WTC11 (cell line): Measurements from ENCODE around the gene JTB. TPM values are rescaled to one million over a fixed set of nuclear protein-coding genes. Genes with fewer than 3 reads are reported as not detected.
"Not testable (repeated sequence)": the region's sequence is repeated elsewhere in the genome, so short reads cannot be mapped to it uniquely, and the experiment has no call there.

Experiments used
- ATAC-seq: fragments of 200-7000 bp; cut with Tn5 transposase; 2 replicates; pipeline ENCODE4 v1.10.0; 2021; ENCODE audit warnings: mild to moderate bottlenecking, moderate library complexity
- CTCF ChIA-PET: fragments of 300-600 bp; sonication (Branson Sonifier 250); formaldehyde crosslinking; loops from one replicate; lab custom pipeline; 2021; ENCODE audit warnings: antibody characterized with exemption; lab: Charles Lee
- POLR2A ChIA-PET: fragments of 350-600 bp; sonication (Branson Sonifier 250); formaldehyde crosslinking; loops from one replicate; lab custom pipeline; 2021; ENCODE audit warnings: antibody characterized with exemption; lab: Charles Lee
- DNase-seq: peaks from one replicate; pipeline ENCODE4 v3.0.0; 2021; ENCODE audit warnings: low spot score
- H3K27ac Mint-ChIP-seq: 2 replicates; pipeline ENCODE4 v1.8.0; 2021; ENCODE audit warnings: mixed read lengths
- H3K27me3 Mint-ChIP-seq: 2 replicates; pipeline ENCODE4 v1.8.0; 2021; ENCODE audit warnings: low read depth, mild to moderate bottlenecking, moderate library complexity, mixed read lengths
- H3K36me3 Mint-ChIP-seq: 2 replicates; pipeline ENCODE4 v1.8.0; 2021; ENCODE audit warnings: mixed read lengths
- H3K4me1 Mint-ChIP-seq: 2 replicates; pipeline ENCODE4 v1.8.0; 2022; ENCODE audit warnings: mixed read lengths
- H3K4me3 Mint-ChIP-seq: 2 replicates; pipeline ENCODE4 v1.8.0; 2021; ENCODE audit warnings: mild to moderate bottlenecking, moderate library complexity, mixed read lengths
- H3K9me3 Mint-ChIP-seq: 2 replicates; pipeline ENCODE4 v1.8.0; 2021; ENCODE audit warnings: mixed read lengths
- ATF1 ChIP-seq: sonication (generic); formaldehyde crosslinking; IDR thresholded peaks from 2 replicates; pipeline ENCODE4 v1.8.1; 2023; ENCODE audit warnings: mild to moderate bottlenecking, moderate library complexity, missing genetic modification reagents
- ESRRA ChIP-seq: sonication (generic); formaldehyde crosslinking; IDR thresholded peaks from 2 replicates; pipeline ENCODE4 v1.8.1; 2022; ENCODE audit warnings: mild to moderate bottlenecking, missing genetic modification reagents, borderline replicate concordance
- ETV6 ChIP-seq: sonication (generic); formaldehyde crosslinking; IDR thresholded peaks from 2 replicates; pipeline ENCODE4 v1.8.1; 2022; ENCODE audit warnings: mild to moderate bottlenecking, missing genetic modification reagents
- HMGA2 ChIP-seq: fragments of 250-450 bp; sonication (Bioruptor Pico); IDR thresholded peaks from 2 replicates; pipeline ENCODE4 v1.4.0; 2021; ENCODE audit warnings: mild to moderate bottlenecking, moderate library complexity
- TCF7 ChIP-seq: sonication (generic); formaldehyde crosslinking; IDR thresholded peaks from 2 replicates; pipeline ENCODE4 v1.8.0; 2022; ENCODE audit warnings: mild to moderate bottlenecking, low read depth, missing genetic modification reagents, moderate library complexity
- ZNF121 ChIP-seq: sonication (generic); formaldehyde crosslinking; IDR thresholded peaks from 2 replicates; pipeline ENCODE4 v1.8.0; 2023; ENCODE audit warnings: missing genetic modification reagents
- ZNF219 ChIP-seq: sonication (generic); formaldehyde crosslinking; IDR thresholded peaks from 2 replicates; pipeline ENCODE4 v1.8.0; 2023; ENCODE audit warnings: missing genetic modification reagents, mild to moderate bottlenecking, borderline replicate concordance
- ZNF232 ChIP-seq: sonication (generic); formaldehyde crosslinking; IDR thresholded peaks from 2 replicates; pipeline ENCODE4 v1.8.0; 2022; ENCODE audit warnings: mild to moderate bottlenecking, missing genetic modification reagents
- ZNF416 ChIP-seq: fragments of 250-450 bp; sonication (Bioruptor Pico); IDR thresholded peaks from 2 replicates; pipeline ENCODE4 v1.9.0; 2021; ENCODE audit warnings: mild to moderate bottlenecking, inconsistent platforms
- ZNF671 ChIP-seq: fragments of 250-450 bp; sonication (Bioruptor Pico); IDR thresholded peaks from 2 replicates; pipeline ENCODE4 v1.8.0; 2021; ENCODE audit warnings: mild to moderate bottlenecking
- total RNA-seq: library from RNA; stranded (reverse); gene quantifications from 3 replicates; pipeline ENCODE4 v1.2.3, GENCODE V29; 2021
- TF ChIP-seq, protein P1 (sequence below): fragments of 250-450 bp; sonication (Bioruptor Pico); IDR thresholded peaks from 2 replicates; pipeline ENCODE4 v1.9.0; 2021; ENCODE audit warnings: mild to moderate bottlenecking, borderline replicate concordance
- TF ChIP-seq, protein P2 (sequence below): sonication (generic); formaldehyde crosslinking; IDR thresholded peaks from 2 replicates; pipeline ENCODE4 v1.8.1; 2023; ENCODE audit warnings: mild to moderate bottlenecking, missing genetic modification reagents
- TF ChIP-seq, protein P3 (sequence below): sonication (generic); formaldehyde crosslinking; IDR thresholded peaks from 2 replicates; pipeline ENCODE4 v1.8.0; 2022; ENCODE audit warnings: missing genetic modification reagents
- TF ChIP-seq, protein P4 (sequence below): fragments of 250-450 bp; sonication (Bioruptor Pico); IDR thresholded peaks from 2 replicates; pipeline ENCODE4 v1.8.0; 2021; ENCODE audit warnings: mild to moderate bottlenecking
- TF ChIP-seq, protein P5 (sequence below): fragments of 250-450 bp; sonication (Bioruptor Pico); IDR thresholded peaks from 2 replicates; pipeline ENCODE4 v1.9.0; 2021; ENCODE audit warnings: mild to moderate bottlenecking

JTB gene
- total RNA-seq, 1 experiment from 2014 or later: 90.3 TPM

DNA sequence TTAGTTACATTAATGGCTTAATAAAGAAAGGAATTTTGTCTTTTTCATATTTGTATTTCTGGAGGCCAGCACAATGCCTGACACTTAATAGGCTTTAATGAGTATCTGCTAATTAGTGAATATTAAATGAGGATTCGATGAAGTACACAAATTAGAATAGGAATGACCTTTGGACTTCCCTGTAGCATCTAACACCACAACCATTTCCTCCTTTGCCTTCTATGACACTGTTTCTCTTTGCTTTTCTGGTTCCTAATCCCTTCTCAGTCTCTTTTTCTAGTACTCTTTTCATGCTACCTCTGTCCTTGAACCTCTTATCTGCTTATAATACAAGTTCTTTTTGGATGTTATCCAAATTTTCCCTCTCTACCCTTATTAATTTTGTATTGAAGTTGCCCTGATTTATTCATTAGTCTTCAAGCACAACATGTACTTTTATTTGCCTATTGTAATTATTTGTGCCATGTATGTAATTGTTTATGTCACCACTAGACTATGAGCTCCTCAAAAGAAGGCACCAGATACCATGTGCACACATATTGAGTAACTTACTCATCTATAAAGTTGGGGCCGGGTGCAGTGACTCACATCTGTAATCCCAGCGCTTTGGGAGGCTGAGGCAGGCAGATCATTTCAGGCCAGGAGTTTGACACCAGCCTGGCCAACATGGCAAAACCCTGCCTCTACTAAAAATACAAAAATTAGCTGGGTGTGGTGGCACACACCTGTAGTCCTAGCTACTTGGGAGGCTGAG, 36.9 kb upstream of the JTB start (continued):
- TF ChIP-seq ESRRA (CRISPR knock-in tag): no peak
- no peak for TF ChIP-seq ETV6
- no peak for TF ChIP-seq ATF1 (CRISPR knock-in tag)
- no peak for TF ChIP-seq TCF7 (CRISPR knock-in tag)
- TF ChIP-seq HMGA2 (CRISPR knock-in tag): no peak
- TF ChIP-seq, protein P1, sequence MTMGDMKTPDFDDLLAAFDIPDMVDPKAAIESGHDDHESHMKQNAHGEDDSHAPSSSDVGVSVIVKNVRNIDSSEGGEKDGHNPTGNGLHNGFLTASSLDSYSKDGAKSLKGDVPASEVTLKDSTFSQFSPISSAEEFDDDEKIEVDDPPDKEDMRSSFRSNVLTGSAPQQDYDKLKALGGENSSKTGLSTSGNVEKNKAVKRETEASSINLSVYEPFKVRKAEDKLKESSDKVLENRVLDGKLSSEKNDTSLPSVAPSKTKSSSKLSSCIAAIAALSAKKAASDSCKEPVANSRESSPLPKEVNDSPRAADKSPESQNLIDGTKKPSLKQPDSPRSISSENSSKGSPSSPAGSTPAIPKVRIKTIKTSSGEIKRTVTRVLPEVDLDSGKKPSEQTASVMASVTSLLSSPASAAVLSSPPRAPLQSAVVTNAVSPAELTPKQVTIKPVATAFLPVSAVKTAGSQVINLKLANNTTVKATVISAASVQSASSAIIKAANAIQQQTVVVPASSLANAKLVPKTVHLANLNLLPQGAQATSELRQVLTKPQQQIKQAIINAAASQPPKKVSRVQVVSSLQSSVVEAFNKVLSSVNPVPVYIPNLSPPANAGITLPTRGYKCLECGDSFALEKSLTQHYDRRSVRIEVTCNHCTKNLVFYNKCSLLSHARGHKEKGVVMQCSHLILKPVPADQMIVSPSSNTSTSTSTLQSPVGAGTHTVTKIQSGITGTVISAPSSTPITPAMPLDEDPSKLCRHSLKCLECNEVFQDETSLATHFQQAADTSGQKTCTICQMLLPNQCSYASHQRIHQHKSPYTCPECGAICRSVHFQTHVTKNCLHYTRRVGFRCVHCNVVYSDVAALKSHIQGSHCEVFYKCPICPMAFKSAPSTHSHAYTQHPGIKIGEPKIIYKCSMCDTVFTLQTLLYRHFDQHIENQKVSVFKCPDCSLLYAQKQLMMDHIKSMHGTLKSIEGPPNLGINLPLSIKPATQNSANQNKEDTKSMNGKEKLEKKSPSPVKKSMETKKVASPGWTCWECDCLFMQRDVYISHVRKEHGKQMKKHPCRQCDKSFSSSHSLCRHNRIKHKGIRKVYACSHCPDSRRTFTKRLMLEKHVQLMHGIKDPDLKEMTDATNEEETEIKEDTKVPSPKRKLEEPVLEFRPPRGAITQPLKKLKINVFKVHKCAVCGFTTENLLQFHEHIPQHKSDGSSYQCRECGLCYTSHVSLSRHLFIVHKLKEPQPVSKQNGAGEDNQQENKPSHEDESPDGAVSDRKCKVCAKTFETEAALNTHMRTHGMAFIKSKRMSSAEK (CRISPR knock-in tag): no peak
- no peak for TF ChIP-seq ZNF219 (CRISPR knock-in tag)

DNA sequence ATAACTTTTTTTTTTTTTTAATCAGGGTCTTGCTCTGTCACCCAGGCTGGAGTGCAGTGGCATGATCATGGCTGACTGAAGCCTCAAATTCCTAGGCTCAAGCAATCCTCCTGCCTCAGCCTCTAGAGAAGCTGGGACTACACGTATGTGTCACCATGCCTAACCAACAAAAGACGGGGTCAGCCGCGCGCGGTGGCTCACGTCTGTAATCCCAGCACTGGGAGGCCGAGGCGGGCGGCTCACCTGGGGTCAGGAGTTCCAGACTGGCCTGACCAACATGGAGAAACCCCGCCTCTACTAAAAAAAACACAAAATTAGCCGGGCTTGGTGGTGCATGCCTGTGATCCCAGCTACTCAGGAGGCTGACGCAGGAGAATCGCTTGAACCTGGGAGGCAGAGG, 35.1 kb upstream of the JTB start:
- H3K4me3 Mint-ChIP-seq, DNase-seq, H3K4me1 Mint-ChIP-seq, H3K27ac Mint-ChIP-seq, ATAC-seq, CTCF ChIA-PET, H3K27me3 Mint-ChIP-seq, H3K9me3 Mint-ChIP-seq, H3K36me3 Mint-ChIP-seq, POLR2A ChIA-PET: not testable (repeated sequence)

DNA sequence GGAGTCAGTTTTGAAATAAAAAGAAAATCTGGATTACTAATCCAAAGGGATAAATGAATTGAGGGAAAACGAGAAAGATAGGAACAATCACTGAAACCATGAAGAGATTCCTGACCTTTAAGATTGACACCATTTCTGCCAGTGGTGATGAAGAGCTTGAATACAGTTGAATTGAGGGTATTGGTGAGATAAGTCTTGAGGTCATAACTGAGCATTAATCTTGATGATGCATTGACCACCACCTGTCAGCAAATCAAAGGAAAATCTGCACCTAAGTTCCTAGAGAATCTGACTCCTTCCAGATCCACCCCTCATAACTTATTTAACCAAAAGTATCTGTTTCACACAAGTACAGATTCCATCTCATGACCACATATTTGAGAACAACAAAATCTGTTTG, 34.7 kb upstream of the JTB start:
- no peaks in the 10 kb centered on the region for H3K4me1 Mint-ChIP-seq
- no peak for DNase-seq
- H3K9me3 Mint-ChIP-seq: no peaks in the 10 kb centered on the region
- no peak overlapping the region for H3K27ac Mint-ChIP-seq
- no peaks in the 10 kb centered on the region for H3K36me3 Mint-ChIP-seq
- no peak overlapping the region for H3K4me3 Mint-ChIP-seq
- POLR2A ChIA-PET: no interaction called here
- CTCF ChIA-PET: no interaction called here
- no peaks in the 10 kb centered on the region for H3K27me3 Mint-ChIP-seq
- no peak for ATAC-seq
- TF ChIP-seq, protein P2, sequence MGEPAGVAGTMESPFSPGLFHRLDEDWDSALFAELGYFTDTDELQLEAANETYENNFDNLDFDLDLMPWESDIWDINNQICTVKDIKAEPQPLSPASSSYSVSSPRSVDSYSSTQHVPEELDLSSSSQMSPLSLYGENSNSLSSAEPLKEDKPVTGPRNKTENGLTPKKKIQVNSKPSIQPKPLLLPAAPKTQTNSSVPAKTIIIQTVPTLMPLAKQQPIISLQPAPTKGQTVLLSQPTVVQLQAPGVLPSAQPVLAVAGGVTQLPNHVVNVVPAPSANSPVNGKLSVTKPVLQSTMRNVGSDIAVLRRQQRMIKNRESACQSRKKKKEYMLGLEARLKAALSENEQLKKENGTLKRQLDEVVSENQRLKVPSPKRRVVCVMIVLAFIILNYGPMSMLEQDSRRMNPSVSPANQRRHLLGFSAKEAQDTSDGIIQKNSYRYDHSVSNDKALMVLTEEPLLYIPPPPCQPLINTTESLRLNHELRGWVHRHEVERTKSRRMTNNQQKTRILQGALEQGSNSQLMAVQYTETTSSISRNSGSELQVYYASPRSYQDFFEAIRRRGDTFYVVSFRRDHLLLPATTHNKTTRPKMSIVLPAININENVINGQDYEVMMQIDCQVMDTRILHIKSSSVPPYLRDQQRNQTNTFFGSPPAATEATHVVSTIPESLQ (CRISPR knock-in tag): no peak
- TF ChIP-seq ZNF671 (CRISPR knock-in tag) (no peak), ZNF416 (CRISPR knock-in tag) (no peak), ZNF232 (CRISPR knock-in tag) (no peak), ZNF121 (CRISPR knock-in tag) (no peak), HMGA2 (CRISPR knock-in tag) (no peak)
- TF ChIP-seq, protein P3, sequence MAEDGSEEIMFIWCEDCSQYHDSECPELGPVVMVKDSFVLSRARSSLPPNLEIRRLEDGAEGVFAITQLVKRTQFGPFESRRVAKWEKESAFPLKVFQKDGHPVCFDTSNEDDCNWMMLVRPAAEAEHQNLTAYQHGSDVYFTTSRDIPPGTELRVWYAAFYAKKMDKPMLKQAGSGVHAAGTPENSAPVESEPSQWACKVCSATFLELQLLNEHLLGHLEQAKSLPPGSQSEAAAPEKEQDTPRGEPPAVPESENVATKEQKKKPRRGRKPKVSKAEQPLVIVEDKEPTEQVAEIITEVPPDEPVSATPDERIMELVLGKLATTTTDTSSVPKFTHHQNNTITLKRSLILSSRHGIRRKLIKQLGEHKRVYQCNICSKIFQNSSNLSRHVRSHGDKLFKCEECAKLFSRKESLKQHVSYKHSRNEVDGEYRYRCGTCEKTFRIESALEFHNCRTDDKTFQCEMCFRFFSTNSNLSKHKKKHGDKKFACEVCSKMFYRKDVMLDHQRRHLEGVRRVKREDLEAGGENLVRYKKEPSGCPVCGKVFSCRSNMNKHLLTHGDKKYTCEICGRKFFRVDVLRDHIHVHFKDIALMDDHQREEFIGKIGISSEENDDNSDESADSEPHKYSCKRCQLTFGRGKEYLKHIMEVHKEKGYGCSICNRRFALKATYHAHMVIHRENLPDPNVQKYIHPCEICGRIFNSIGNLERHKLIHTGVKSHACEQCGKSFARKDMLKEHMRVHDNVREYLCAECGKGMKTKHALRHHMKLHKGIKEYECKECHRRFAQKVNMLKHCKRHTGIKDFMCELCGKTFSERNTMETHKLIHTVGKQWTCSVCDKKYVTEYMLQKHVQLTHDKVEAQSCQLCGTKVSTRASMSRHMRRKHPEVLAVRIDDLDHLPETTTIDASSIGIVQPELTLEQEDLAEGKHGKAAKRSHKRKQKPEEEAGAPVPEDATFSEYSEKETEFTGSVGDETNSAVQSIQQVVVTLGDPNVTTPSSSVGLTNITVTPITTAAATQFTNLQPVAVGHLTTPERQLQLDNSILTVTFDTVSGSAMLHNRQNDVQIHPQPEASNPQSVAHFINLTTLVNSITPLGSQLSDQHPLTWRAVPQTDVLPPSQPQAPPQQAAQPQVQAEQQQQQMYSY: no peak
- TF ChIP-seq, protein P4, sequence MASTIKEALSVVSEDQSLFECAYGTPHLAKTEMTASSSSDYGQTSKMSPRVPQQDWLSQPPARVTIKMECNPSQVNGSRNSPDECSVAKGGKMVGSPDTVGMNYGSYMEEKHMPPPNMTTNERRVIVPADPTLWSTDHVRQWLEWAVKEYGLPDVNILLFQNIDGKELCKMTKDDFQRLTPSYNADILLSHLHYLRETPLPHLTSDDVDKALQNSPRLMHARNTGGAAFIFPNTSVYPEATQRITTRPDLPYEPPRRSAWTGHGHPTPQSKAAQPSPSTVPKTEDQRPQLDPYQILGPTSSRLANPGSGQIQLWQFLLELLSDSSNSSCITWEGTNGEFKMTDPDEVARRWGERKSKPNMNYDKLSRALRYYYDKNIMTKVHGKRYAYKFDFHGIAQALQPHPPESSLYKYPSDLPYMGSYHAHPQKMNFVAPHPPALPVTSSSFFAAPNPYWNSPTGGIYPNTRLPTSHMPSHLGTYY: no peak
- TF ChIP-seq, protein P5, sequence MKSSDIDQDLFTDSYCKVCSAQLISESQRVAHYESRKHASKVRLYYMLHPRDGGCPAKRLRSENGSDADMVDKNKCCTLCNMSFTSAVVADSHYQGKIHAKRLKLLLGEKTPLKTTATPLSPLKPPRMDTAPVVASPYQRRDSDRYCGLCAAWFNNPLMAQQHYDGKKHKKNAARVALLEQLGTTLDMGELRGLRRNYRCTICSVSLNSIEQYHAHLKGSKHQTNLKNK (CRISPR knock-in tag): no peak
- TF ChIP-seq, protein P1 (CRISPR knock-in tag): no peak
